Smooth muscle cell of the brain vasculature (primary cell): ENCODE measurements around the gene KIAA1958.
A peak's percentile ranks its signal among the peaks of the same experiment; 100 is the strongest.
"Not testable (repeated sequence)": the region's sequence is repeated elsewhere in the genome, so short reads cannot be mapped to it uniquely, and the experiment has no call there.

Experiments used
- DNase-seq: peaks from one replicate; pipeline ENCODE4 v3.0.0-alpha.2; 2012; ENCODE audit warnings: low read depth, low spot score

The KIAA1958 gene

DNA sequence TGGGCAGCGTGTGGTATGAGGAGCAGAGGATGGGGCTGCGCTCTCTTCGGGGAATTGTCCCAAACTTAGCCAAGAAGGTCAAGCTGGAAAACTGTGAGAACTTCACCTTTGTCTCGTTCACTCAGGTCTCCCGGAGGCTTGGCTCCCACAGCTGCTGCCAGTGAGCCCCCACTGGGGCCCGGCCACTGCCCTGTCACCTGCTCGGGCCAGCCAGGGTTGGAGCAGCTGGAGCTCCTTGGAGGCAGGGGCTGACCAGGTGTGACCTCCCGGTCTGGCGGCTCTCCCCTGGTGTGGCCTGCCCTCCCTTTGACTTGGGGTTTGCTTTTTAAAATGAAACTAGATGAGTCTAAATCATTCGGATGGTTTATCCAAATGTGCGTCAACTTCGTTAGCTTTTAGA lies 173.3 kb downstream of the KIAA1958 start:
- DNase-seq = no peak

DNA sequence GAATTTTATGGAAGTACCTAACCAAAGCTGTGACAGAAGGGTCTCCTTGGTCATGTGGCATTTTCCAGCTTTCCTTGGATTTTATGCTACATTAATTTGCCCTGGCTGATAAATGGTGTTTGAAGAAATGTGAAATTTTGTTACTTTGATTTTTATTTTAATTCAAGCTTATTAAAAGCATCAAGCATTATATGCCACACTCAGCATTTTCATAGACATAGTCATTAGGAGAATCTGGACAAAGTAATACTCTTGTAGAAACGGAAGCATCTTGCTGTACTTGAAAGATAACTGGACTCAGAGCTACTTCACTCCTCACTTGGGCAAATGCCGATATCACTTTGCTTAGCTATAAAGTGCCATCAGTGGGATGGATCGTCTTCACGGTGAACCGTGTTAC lies 177.1 kb downstream of the KIAA1958 start:
- no peak for DNase-seq

GRCh38 chr9:112664531-112664930 lies 177.9 kb downstream of the KIAA1958 start:
- DNase-seq = no peak

- DNase-seq = no peak
Measured at GRCh38 chr9:112665347-112665746, 178.7 kb downstream of the KIAA1958 start.

GRCh38 chr9:112669326-112669725 lies 182.7 kb downstream of the KIAA1958 start:
- no peak for DNase-seq

- DNase-seq = no peak
Measured at GRCh38 chr9:112670991-112671625, 184.5 kb downstream of the KIAA1958 start.

- DNase-seq = not testable (repeated sequence)
Measured at GRCh38 chr9:112673221-112673620, 186.6 kb downstream of the KIAA1958 start.

DNA sequence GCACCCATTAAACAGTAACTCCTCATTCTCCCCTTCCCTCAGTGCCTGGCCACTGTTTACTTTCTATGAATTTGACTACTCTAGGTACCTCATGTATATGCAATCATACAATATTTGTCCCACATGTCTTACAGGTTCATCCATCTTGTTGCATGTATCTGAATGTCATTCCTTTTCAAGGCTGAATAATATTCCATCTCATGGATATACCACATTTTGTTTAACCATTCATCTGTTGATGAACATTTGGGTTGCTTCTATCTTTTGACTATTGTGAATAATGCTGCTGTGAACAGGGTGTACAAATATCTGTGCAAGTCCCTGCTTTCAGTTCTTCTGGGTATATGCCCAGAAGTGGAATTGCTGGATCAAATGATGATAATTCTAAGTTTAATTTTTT lies 190.4 kb downstream of the KIAA1958 start:
- DNase-seq = no peak

DNA sequence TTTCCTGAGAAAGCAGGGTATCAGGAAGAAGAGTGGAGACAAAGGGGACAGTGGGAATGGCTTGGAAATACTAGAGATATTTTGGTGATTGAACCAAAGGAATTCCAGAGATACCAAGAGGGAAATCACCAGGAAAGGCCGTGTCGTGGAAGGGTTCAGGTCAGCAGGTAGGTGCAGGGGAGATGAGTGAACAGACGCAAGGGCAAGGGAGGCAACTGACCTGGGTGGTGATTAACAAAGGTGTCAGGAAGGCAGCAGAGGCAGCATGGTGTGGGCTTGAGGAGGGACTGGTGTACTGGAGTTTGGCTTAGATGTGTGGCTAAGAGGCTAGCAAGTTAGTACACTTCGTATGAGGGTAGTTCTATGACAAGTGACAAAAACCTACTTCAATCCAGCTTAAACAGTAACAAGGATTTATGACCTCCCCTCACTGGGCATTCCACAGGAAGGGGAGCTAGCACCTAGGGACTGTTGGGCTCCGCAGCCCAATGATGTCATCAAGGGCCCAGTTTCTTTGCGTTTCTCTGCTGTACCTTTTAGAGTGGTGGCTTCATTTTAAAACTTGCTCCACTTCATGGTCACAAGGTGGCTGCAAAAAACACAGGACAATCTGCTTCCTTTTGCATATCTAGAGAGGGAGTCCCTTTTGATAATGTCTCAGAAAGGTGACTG lies 194.2 kb downstream of the KIAA1958 start:
- no peak for DNase-seq

DNA sequence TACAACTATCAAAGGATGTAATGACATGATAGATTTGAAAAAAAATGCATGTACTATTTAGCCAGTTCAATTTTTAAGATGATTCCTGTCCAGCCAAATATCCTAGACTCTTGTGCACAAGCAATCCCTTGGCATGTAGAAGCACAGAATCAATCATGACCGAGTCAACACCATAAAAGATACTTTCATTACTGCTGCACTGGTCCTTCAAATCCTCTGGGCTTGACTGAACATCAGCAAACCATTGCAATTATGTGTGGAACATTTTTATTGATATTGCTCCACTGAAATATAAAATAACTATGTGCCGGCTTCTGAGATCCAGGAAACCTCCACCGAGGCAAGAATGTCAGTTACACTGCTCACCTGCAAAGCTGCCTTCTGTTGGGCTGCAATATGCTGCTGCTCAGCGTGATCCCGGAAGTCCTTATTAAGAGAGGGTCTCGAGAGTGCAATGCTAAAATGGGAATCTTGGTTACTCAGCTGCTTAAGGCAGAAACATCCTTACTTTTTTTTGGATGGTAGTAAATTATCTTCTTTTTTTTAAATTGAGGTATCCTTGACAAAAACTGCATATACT lies 202.6 kb downstream of the KIAA1958 start:
- no peak for DNase-seq

- DNase-seq = no peak
Measured at GRCh38 chr9:112694706-112695555, 208.3 kb downstream of the KIAA1958 start.

DNA sequence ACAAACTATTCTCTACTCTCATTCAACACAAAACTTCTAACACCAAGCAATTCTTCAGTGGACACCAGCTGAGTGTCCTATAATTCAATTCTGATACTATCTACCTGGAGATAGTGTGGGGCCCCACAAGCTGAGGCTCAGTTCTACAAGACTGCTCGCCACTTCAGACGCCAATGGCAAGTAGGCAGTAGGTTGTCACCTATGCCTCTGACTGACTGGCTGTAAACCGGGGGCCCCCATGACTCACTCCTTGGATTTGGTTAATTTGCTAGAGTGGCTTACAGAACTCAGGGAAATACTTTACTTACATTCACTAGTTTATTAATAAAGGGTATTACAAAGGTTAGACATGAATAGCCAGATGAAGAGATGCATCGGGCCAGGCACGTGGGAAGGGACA lies 209.8 kb downstream of the KIAA1958 start:
- DNase-seq = no peak

DNA sequence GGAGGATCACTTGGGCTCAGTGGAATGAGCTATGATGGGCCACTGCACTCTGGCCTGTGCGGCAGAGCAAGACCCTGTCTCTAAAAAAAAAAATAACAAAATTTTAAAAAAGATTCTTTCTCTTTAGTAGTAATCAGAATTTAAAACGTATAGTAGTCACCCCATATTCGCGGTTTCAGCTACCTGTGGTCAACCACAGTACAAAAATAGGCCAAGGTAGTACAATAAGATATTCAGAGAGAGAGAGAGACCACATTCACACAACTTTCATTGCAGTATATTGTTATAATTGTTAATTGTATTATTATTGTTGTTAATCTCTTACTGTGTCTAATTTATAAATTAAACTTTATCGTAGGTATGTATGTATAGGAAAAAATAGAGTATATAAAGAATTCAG lies 212.6 kb downstream of the KIAA1958 start:
- no peak for DNase-seq

DNA sequence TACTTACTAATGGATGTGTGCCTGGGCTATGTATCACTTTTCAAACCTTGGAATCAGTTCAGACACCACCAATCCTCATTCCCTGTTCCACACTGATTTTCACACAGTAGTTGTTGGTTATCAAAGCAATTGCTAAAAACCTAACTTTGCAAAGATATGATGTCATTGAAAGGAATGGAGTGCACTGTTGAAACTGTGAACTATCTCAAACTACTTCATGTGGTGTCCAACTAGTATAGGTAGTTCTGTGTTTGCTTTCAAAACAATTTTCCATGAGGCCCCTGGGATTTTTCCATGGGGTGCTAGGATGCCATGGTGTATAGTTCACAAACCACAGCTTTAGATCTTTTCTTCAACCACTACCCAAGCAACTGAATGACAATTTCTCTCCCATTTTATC lies 213.5 kb downstream of the KIAA1958 start:
- DNase-seq = no peak

GRCh38 chr9:112703304-112703703 lies 216.7 kb downstream of the KIAA1958 start:
- DNase-seq = no peak

- DNase-seq = no peak
Measured at GRCh38 chr9:112705768-112706427, 219.3 kb downstream of the KIAA1958 start.

GRCh38 chr9:112711050-112711689 lies 224.5 kb downstream of the KIAA1958 start:
- no peak for DNase-seq

DNA sequence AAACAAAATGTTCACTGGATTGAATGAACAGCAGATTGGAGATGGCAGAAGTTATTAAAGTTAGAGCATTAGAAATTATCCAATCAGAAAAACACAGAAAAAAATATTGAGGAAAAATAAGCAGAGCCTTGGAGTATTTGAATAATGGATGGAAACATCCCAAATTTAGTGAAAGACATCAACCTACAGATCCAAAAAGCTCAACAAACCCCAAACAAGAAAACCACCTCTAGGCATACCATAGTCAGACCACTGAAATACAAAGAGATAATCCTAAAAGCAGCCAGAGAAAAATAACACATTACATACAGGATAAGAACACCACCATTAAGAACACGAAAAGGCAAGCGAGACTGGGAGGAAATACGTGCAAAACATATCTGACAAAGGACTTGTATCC lies 226.1 kb downstream of the KIAA1958 start:
- DNase-seq = no peak

DNA sequence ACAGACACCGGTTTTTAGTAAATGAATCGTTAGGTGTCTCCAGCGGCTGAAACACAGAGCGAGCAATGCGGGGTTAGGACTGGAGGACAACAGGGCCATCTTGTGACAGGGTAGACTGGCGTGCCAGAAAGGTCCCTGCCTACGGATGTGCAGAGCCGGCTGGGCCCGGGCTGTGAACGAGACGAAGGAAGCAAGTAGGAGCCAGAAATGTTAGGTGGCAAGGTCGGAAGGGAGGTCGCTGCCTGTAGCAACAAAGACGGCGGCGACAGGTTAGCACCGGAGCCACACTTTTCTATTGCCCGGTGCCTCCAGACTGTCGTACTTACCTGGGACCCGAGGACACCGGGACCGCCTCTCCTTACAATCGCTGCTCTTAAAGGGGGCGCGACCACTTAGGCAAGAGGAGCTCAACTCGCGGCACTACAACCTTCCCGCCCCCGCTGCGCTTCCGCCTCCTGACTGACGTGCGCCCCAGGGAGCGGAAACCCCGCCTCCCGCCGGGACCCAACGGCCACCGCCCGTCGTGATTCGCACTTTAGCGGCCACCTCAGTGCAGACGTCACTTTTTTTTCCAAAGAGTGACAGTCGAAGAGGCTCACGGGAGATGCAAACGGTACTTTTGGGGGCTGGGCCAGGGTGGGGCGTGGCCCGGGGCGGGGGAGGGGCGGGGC lies 231.2 kb downstream of the KIAA1958 start, which contains the start of gene INIP:
INIP (minus strand) TSS at position 457 of the 671 bp plus-strand sequence. CDS start 1,632 bp downstream, outside the sequence.
- peak; percentile 73 for DNase-seq
